Stimulated activated CD4-positive, alpha-beta T cell treated with anti-CD3 and anti-CD28 coated beads, Interleukin-1b, Interleukin-23, amount 100 ng/mL, for 4 hours (primary cell): Measurements from ENCODE around the gene DLGAP1.
"Not testable (repeated sequence)": the region's sequence is repeated elsewhere in the genome, so short reads cannot be mapped to it uniquely, and the experiment has no call there.

Experiments used
- DNase-seq, 2 donors: peaks; one replicate each; pipeline ENCODE4 v3.0.0-alpha.2; 2020; ENCODE audit warnings: low read depth in 2 of 2

Gene DLGAP1

DNA sequence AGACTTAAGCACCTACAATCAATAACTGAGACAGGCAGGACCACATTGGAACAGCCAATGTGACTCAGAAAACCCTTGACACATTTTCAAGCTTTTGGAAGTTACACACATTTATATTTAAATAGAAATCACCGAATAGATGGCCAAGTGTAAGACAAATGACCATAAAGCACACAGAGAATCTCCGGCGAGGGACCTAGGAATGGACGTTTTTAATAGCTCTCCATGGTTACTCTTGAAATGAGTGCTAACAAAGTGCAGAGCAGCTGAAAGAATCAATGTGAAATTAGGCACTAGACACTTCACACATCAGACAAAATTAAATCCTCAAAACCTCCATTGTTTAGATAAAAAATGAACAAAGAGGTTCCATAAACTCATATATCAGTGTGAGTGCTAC is 376.9 kb downstream of the DLGAP1 start:
- DNase-seq = no peak

DNA sequence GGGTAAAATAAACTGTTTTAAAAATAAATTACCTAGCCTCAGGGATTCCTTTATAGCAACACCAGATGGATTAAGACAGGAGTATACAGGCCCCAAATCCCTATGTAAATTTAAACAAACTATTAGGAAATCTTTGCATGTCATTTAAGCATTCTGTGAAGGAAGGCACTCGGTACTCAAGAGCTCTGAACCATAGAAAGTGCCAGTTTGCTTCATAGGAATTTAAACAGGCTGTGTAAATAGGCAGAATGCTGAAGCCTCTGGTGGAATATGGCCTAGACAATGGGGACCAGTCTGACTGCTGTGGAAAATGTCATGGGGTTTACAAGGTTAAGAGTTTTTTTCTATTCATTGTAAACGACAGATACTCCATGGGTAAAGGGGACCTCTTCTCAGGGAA is 377.4 kb downstream of the DLGAP1 start:
- no peak for DNase-seq

DNA sequence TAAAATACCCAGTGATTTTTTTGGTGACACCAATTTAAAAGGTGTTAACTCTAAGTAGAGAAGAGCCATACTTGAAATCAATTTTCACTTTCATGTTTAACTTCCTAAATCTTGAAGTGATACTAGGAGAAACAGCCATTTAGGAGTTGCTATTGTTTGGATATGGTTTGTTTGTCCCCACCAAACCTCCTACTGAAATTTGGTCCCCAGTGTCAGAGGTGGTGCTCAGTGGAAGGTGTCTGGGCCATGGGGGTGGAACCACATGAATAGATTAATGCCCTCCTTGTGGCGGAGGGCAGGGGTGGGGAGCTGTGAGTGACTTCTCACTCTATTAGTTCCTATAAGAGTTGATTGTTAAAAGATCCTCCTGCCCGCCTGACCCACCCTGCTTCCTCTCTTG is 377.9 kb downstream of the DLGAP1 start:
- DNase-seq = no peak

DNA sequence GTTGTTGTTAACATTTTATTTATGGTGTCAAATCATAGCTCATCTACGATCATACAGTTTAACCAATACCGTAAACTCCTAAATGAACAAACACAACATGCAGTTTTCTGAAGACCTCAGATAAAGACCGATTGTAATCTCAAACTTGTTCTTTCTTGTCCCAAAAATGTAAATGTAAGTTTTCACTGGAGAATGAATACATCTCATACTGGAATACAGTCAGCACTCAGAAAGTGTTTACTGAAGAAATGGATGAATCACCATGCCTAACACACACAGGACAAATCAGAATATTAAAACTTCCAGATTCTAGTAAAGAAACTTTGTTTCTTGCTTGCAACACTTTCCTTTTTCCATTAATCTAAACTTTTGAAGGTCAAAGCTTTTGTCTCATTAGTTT is 380.5 kb downstream of the DLGAP1 start:
- DNase-seq = no peak

DNA sequence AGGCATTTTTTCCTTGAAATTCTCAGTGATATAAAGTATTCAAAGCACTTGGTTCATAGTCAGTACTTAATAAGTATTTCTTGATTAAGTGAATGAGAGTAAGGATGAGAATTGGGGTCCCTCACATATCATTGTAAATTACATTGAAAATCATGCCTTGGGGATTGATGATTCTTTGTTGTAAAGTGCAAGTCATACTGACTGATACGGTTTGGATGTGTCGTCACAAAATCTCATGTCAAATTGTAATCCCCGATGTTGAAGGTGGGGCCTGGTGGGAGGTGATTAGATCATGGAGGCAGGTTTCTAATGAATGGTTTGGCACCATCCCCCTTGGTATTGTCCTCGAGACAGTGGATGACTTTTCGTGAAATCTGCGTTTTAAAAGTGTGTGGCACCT is 385.9 kb downstream of the DLGAP1 start:
- DNase-seq = no peak

DNA sequence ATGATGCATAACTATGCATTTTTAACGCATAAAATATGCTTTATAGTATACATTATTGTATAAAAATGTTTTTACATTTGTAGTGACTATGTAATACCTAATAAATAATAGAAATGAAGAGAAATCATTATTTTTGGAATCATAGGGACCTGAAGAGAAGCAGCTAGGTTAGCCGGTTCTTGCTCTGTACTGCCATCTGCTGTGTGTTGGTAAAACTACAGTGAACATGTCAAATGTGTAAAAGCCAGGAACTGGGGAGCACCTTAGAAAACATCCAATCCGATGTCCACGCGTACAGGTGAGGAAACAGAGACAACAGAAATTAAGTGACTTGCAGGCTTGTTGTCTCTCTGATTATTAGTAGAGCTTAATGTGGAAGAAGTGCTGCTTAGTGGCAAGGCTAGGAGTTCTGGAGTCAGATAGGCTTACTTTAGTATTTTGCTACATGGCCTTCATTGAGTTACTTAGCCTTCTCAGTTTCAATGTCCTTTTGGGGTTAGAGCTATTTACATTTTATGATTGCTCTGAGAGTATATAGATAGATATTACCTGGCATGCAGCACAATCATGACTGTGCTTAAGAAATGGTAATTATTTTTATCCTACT is 386.5 kb downstream of the DLGAP1 start:
- peak in 1 of 2 donors; percentile 3 for DNase-seq

DNA sequence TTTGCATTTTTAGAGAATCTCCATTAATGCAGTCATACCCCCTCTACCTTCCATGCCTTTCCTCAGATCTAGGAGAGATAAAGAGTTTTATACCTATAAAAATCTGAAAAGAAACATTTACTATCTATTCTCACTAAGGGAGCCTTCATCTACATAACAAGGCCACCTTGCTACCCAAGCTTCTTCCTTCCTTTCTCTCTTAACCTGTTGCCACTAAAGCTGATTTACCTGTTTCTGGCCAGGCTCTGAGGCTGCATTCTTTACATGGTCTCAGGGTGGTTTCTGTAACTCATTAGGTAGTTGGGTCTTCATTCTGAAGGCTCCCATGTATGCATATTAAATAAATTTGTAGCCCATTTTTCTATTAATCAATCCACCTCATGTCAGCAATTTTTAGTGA is 391.6 kb downstream of the DLGAP1 start:
- no peak for DNase-seq

DNA sequence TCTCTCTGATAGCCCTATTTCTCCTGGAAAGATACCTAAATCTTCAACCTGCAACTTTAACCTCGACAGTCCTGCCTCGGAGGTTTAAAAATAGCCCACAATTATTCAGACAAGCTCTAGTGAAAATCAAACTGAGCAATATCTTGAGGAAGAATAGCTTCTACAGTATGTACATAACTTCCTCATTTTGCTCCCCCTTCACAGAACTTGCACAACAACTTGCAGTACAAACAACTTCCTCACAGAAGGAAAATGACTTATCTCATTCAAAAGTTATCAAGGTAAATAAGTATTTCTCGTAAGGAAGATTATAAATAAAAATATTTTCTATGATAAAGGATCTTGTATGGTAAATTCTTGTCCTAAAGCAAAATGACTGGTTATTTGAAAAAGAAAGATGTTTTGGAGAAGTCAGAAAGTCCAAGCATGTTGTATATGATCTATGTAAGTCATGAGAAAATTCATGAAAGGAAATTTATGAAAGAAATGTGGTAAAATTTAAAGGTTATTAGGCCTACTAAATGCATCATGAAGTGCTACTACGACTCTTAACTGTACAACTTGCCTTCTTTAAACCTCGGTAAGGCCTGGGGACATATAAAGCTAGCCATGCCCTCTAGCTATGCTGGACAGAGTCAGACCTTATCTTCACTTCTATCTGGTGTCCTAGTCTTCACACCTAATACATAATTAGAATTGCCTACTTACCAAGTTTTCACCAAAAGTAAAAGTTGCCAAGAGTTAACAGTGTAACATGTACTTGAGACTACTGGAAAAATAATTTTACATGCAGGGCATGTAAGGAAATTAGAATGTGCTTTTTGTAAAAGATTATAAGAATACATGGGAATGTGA is 394.5 kb downstream of the DLGAP1 start:
- DNase-seq = no peak

DNA sequence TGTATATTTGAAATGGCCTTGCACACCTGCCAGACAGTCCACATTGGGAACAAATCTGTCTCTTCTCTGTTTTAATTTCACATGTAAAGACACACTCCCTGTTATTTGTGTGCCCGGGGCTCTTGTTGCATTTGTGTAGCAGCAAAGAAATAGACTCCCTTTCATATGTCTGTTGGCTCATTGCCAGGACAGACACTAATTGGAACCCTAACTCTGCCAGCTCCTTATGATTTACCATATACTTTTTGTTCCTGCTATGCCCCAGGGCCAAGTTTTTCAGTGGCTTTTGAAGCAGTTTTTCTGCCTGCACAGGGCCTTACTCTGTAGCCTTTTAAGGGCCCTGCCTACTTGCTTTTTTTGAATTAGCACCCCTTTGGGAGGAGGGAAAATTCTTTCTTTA is 396.9 kb downstream of the DLGAP1 start:
- no peak for DNase-seq

DNA sequence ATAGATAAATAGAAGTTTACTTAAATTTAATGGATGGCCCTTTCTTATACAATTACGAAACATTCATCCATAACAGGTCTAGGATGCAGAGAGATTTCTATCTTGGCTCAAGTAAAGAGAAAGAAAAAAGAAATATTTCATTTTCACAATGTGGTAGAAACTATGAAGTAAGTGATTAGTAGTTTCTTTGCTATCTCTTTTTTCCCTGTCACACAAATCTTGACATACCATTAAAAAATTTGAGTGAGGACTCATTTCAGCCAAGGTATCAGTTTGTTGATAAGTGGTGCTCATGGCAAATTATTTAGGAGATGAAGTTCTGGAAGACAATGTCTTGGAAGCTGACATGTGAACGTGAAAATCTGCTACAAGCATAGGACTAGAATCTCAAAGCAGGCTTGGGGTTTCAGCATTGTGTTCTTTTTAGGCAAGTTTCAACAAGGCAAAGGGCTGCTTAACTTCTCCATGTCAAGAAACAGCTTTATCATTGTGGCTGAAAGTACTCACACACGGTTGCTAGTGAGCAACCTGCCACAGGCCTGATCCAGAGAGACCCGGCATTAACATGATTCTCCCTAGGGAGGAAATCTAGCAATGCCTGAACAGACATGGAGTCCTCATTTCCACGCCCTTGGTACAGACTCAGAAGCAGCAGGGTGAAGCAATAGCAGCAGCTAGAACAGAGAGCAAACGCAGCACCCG is 414.6 kb downstream of the DLGAP1 start:
- DNase-seq = no peak

DNA sequence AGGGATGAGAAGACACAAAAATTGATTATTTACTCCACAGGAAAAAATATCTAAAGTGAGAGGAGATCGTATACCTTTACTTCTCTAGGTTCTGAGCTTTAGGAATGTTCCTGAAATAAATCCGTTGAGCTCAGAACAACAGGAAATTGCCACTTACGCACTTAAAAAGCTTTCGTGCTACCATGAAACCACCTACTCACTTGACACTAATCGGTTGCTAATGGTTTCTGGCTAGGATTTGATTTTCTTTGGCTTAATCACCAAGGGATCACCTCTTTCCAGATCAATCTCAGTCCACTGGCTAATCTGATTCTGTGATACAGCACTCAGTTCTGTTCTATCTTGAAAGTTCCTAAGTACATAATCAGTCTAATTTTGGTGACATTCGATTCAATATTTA is 419.6 kb downstream of the DLGAP1 start:
- DNase-seq = no peak

DNA sequence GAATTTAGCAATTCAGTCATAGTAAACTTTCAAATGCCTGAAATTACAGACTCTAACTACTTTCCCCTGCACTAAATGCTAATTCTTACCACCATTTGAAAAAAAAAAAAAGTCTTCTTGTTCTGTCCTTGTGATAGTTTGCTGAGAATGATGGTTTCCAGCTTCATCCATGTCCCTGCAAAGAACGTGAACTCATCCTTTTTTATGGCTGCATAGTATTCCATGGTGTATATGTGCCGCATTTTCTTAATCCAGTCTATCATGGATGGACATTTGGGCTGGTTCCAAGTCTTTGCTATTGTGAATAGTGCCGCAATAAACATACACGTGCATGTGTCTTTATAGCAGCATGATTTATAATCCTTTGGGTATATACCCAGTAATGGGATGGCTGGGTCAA is 420.3 kb downstream of the DLGAP1 start:
- not testable (repeated sequence) for DNase-seq

DNA sequence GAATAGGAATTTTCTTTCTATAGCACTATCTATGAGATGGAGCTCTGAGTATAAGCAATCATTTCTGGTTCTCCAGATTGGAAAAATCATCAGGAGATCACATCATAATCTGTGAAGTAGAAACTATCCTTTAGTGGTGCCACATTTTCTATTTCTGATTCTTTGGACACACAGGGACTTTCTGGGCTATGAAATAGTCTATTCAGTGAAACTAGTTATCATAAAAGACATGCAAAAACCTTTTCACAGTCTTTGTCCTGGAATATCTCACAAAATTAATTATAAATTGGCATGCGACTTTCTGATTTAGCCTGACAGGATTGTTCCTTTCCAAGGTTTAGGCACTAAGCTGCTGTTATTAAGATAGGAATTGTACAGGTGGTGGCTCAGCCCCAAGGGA is 428.6 kb downstream of the DLGAP1 start:
- no peak for DNase-seq

DNA sequence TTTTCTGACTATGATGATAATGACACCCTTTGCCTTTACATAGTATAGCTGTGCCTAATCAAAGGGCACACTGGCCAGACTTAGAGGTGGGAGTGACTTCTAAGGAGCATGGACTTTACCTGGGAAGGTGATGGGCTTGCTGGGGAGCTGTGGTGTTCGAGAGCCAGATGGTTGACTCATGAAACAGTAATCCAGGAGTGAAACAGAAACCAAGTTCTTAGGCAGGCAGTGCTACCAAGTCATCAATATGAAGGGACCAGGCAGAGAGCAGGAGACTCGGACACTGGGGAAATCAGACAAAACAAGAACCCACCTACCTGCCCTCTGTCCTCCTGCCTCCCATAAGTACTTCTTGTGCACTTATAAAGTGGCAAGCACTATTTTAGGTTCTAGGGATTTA is 430.4 kb downstream of the DLGAP1 start:
- DNase-seq = no peak

DNA sequence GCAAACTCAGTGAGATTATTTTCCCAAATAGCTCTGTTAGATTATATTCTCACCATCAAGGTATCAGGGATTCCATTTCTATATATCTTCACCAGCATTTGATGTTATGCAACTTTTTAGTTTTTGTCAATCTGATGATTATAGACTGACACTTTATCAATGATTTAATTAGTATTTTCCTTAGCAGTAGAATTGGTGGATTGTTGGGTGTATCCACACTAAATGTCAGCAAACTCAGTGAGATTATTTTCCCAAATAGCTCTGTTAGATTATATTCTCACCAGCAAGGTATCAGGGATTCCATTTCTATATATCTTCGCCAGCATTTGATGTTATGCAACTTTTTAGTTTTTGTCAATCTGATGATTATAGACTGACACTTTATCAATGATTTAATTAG is 432.4 kb downstream of the DLGAP1 start:
- not testable (repeated sequence) for DNase-seq

DNA sequence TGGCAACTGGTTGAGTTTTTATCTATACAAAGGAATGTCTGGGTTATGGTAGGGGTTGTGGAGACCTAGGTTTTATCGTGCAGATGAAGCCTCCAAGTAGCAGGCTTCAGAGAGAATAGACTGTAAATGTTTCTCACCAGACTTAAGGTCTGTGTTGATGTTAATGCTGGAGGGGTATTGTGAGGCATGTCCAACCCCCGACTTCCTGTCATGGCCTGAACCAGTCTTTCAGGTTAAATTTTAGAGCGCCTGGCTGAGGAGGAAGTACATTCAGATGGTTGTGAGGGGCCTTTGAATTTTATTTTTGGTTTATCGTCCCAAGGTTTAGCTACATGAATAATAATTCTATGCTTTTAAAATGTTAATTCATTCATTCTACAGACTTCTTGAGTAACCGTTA is 435.1 kb downstream of the DLGAP1 start:
- no peak for DNase-seq

DNA sequence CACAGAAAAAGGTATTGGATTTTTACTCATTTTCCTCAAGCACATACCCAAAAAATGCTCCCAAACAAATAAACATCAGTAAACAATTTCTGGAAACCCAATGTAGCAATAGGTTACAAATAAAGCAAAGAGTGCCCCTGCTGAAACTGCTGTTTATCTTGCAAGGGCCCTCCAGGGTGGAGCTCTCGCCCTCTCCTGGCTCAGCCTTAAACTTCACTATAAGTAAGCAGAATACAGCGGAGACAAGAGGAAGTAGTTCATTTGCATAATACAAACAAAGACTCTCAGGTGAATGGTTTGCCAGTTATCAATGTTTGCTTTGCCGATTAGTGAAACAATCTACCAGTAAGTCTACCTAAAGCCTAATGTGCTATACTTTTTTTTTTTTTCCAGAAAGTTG is 437.6 kb downstream of the DLGAP1 start:
- no peak for DNase-seq

DNA sequence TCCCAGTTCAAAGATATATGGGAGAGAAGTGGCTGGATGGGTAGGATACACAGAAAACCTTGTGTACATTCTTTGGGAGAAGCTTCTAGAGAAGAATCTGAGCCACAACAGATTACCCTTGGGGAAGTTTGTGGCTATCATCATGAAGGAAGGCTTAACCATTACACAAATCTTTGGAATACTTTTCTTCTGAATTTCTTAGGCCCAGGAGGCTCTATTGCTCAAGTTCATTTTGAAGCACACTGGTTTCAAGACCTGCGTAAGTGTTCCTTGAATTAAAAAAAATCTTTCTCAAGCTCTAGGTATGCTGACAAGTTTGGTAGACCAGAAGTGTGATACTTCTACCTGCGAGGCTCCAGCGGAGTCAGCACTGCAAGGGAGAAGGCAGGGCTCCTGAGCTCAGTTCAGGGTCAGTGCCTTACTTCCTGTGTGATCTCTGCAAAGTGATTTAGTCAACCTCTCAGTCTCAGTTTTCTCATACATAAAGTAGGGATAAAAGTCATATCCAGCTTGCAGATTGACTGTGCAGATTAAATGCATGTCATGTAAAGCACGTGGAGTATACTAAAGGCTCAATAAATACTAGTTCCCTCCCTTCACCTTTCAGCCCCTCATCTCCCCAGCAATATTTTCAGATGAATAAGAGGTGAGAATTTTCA is 438.6 kb downstream of the DLGAP1 start:
- DNase-seq = no peak

DNA sequence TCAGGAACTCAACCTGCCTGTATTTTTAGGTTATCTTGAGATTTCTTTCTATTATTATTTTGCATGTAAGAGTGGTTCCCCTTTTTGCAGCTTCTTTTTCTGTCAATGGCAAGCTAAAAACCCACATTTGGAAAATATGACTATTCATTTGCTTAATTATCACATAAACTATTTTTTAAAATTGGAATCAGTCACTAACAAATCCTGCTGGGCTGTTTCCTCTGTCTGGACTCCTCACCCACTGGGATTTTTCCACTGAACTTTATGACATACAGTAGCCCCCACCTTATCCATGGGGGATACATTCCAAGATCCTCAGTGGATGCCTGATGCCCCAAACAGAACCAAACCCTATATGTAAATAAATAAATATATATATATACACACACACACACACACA is 447.3 kb downstream of the DLGAP1 start:
- no peak for DNase-seq

DNA sequence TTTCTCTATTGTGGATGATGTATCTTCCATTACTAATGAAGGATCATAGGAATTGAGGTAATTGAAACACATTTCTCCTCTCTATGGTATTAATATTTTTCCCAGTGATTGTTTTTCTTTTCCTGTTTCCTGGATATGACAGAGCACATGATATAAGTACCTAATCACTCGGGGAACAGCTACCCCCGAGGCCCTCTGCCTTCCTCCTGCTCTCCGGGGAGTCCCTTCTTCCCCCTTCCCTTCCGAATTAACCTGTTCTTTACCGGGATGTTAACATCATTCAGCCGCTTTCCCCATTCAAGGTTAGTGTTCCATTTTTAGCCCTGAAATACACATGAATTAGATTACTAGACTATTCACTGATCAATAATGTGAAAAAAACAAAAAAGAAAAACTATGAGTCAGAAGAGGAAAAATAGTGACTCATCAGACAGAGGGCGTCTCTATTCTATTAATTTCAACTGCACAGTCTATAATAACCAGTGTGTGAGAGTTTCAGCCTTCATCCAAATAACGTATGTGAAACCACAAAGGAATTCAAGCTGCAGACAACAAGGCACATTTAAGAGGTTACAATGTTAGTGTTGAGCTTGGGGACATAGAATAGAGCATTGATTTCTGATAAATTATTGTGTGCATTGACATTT is 450.8 kb downstream of the DLGAP1 start:
- no peak for DNase-seq

DNA sequence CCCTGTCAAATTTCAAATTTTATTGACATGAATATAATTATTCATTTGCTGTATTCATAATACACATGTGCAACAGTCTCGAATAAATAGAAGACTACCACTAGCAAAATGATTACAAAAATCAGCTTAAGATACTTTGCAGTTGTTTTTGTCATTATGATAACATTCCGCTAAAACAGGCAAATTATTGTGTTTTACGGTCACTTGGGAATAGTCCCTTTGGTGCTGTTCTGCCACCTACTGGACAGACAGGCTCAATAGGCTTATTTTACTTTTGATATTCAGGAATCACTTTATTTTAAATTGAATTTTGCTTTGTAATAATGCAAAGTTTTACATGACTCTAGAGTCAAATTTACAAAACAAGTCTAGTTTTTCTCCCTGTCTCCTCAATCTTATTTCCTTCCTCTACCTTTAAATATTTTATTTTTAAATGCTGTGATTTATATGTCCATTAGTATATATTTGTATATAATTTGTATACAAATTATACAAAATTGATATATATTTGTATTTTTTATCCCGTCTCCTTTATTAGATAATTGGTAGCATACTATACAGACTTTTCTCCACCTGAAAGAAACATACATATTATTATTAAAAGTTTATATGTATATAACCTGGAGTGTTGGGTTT is 456.3 kb downstream of the DLGAP1 start:
- no peak for DNase-seq
